ENCODE data around the gene ZC3H7B.

Gene ZC3H7B

GRCh38 chr22:41360126-41360525 lies 58.8 kb downstream of the ZC3H7B start:
- ChIA-PET POLR2A (ENCODE audit: low non-redundant PET) (interaction anchor here (0.5 kb wide), 1 partner anchor 216 kb away, joined by 3 read pairs; no protein-coding TSS in a partner anchor), CTCF (no interaction called here)
- H3K27ac ChIP-seq, result peak overlapping the region; percentile 67
- TF ChIP-seq CTCF (conservative IDR thresholded peaks at IDR 0.05; ENCODE audit: low read depth), result no peak
- no peak for DNase-seq (ENCODE audit: low spot score)

- no peak for DNase-seq (ENCODE audit: low spot score)
- no peak for TF ChIP-seq CTCF (conservative IDR thresholded peaks at IDR 0.05; ENCODE audit: low read depth)
- ChIA-PET CTCF (no interaction called here), POLR2A (ENCODE audit: low non-redundant PET) (no interaction called here)
- peak overlapping the region; percentile 67 for H3K27ac ChIP-seq
Observed at GRCh38 chr22:41361716-41362310, 60.5 kb downstream of the ZC3H7B start.

- no peak overlapping the region for H3K27ac ChIP-seq
- POLR2A ChIA-PET (ENCODE audit: low non-redundant PET), result no interaction called here
- CTCF ChIA-PET, result no interaction called here
Observed at GRCh38 chr22:41362615-41363014, 61.3 kb downstream of the ZC3H7B start.

GRCh38 chr22:41364233-41364632 lies 62.9 kb downstream of the ZC3H7B start:
- CTCF ChIA-PET, result no interaction called here
- H3K27ac ChIP-seq, result no peak overlapping the region
- POLR2A ChIA-PET (ENCODE audit: low non-redundant PET), result no interaction called here
- no peak for DNase-seq (ENCODE audit: low spot score)
- no peak for TF ChIP-seq CTCF (conservative IDR thresholded peaks at IDR 0.05; ENCODE audit: low read depth)

More at GRCh38 chr22:41362615-41363014, 61.3 kb downstream of the ZC3H7B start:
- no peak for DNase-seq (ENCODE audit: low spot score)
- no peak for TF ChIP-seq CTCF (conservative IDR thresholded peaks at IDR 0.05; ENCODE audit: low read depth)

- no peak for DNase-seq (ENCODE audit: low spot score)
- POLR2A ChIA-PET (ENCODE audit: low non-redundant PET), result no interaction called here
- CTCF ChIA-PET, result no interaction called here
- no peak for TF ChIP-seq CTCF (conservative IDR thresholded peaks at IDR 0.05; ENCODE audit: low read depth)
- H3K27ac ChIP-seq, result no peak overlapping the region
Observed at GRCh38 chr22:41364955-41365354, 63.6 kb downstream of the ZC3H7B start.

- CTCF ChIA-PET, result interaction anchor here (0.6 kb wide), 1 partner anchor 24 kb away, joined by 3 read pairs; no protein-coding TSS in a partner anchor
- no peak for DNase-seq (ENCODE audit: low spot score)
- POLR2A ChIA-PET (ENCODE audit: low non-redundant PET), result no interaction called here
- no peak overlapping the region for H3K27ac ChIP-seq
- TF ChIP-seq CTCF (conservative IDR thresholded peaks at IDR 0.05; ENCODE audit: low read depth), result no peak
Observed at GRCh38 chr22:41365425-41365824, 64.1 kb downstream of the ZC3H7B start.

Data from RWPE1 (cell line).